ENCODE measurements around the gene COX7B2.

COX7B2 gene, protein sequence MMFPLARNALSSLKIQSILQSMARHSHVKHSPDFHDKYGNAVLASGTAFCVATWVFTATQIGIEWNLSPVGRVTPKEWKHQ

DNA sequence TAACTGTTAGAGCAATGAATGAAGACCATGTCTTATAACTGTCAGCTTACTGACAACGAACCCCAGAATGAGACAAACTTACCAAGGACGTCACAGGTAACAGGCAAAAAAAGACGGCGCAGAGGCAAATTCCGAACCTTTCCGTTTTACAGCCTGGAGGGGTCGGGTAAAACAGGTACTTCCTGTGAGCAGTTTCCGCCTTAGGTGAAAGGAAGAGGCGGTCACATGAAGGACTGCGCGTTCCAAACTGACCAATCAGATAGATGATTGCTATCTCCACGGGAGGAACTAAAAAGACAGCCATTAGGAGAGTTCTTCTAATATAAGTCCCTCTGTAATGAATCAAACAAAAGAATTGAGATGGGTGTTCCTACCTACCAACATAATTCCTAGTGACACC is at the start of gene COX7B2:
TSS of gene COX7B2 (minus strand) at position 168 of the 400 bp plus-strand sequence. CDS start 174,053 bp downstream, outside the sequence.
- no peak for DNase-seq

DNA sequence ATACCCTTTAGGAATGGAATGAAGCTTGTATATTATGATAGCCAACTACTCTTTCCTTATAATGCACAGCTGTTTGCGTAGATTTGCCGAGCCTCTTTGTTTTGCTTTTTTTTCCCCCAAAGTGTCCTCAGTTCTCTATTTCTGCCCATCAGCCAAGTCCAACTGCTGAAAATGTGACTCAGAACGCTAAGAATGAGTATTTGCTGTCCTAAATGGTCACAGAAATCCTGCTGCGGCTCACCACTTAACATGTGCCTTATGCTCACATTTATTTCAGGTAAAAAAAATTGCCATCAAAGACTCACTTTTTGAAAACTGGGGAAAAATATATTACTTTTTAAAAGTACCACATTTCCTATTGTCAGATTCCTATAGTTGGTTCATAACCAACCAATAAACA is 47.4 kb upstream of the COX7B2 start:
- DNase-seq: no peak

DNA sequence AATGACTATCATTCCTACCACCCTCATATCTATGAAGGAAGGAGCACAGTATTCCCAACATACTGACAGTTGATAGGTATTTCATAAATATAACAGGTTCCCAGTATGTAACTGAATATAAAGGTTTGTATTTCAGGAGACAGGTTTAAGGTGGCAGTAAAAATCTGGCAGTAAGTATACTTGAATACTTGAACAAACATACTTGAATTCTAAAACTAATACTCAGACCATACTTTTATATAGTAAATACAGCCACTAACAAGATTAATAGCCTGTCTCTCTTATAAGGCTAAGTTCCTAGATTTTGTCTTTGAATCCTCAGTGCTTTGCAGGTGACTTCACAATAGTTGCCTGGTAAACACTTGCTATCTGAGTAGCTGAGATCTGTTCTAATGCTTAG is 46.6 kb upstream of the COX7B2 start:
- DNase-seq: no peak

DNA sequence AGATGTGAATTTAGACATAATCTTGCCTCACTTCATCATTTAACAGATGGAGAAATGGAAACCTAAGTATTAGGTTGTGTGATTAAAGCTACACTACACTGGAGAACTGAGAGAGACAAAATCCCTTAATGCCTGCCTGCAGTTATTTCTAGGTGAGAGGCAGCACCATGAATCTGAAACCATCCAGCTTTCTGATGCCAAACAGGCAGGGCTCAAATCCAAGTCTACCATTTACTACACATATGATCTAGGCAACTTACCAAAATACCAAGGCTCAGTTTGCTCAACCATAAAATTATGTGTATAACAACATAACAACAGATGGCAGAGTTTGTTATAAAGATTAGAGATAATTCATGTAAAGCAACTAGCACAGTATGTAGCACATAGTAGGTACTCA is 45.6 kb upstream of the COX7B2 start:
- no peak for DNase-seq

DNA sequence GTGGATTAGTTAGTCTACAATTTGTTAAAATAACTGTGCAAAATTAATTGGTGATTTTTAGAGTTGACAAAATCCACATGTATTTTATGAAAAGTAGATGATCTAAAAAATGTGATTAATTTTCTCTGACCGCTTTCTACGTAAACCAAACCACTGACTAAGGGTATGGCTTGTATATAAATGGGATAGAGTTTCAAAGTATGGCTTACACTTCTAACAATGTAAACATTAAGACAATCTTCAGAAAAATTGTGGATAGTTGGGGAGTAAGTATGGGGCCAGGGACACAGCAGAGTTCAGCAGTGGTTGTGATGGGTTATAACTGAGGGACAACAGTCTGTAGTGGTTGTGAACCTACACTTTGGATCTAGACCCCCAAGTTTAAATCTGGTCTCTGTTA is 44.5 kb upstream of the COX7B2 start:
- no peak for DNase-seq

DNA sequence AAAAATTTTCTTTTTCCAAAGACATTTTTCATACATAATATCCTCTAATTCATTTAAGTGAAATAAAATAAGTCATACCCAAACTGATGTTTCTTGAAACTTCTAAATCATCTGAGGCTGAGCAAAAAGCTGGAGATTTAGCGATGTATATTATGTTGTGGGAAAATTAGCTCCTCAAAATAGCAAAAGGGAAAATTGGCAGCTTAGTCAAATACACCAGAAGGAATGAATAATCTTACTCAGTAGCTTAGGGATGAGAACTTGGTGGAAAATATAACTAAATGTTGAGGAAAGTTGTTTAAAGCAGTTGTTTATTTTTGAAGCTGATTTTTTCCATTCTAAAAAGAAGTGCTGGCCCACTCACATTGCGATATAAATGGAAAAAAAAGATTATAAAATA is 43.4 kb upstream of the COX7B2 start:
- no peak for DNase-seq

DNA sequence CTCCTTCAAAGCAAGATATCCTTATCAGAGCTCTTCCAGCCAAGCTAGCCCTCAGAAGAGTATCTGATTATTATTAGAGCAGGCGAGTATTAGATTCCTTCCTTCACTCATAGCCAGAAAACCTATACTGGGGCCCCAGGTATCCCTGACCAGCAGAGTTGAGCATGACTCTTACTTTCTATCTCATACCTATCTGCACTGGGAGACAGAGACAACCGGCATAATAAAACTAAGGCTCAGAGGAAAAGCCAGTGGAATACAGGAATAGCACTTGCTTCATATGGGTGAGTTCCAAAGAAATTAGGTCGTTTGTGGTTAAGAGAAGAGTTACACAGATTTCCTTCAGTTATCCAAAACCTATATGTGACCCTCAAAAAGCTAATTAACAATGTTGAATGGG is 41.8 kb upstream of the COX7B2 start:
- no peak for DNase-seq

DNA sequence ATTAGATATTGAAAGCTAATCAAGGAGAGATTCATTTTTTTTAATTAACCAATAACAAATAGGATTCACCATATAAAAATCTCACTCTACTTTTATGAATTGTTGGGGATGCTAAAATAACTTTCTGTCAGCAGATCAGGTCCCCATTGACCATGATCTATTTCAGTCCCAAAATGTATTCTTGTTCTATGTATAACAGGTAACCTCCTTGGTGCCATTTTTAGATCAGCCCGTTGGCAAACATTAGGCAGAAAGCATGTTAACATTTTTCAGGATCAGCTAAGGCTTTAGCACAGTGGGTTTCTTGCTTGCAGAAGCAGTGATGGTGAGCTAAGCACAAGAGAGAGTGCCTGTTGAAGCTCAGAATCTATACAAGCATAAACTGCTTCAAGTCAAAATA is 40.8 kb upstream of the COX7B2 start:
- no peak for DNase-seq

DNA sequence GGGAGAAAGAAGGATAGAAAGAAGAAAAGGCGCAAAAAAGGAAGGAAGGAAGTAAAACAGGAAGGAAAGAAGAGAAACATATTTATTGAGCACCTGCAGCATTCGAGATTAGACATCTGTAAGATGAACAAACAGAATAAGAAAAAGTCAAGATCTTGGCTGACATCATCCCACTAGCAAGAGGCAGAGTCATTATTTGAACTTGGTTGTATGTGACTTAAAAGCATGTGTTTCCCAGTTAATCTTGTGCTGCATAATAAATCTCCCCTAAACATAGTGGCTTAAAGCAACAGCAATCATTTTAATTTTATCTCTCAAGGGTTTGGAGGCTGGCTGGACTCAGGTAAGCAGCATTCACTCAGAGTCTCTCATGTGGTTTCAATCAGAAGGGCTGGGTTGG is 38.5 kb upstream of the COX7B2 start:
- no peak for DNase-seq

DNA sequence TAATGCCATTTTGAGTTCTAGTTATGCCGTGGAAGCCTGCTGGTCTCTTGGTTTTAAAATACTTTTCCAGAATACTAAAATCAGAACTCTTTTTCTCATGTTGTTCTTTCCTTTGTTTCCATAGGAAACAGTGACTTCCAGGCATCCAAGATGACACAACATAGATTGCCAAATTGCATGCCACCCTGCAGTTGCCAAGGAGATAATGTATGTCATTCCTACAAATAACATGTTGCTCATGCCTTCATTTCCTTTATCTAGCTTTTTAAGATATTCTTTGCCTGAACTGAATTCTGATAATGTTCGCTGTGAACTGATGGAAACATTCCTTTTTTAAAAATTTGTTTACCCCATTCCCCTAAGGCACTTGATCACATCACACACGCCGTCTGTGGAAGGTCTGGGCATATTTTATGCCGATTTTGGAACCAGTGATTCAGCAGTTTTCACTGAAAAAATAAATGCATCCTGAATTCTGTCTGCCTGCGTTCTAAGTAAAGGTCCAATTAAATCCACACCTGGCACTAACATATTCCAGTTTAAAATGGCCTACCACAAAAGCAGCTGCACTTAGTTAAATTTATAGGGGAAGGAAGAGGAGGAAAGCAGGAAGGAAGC is 38.0 kb upstream of the COX7B2 start:
- DNase-seq: no peak

DNA sequence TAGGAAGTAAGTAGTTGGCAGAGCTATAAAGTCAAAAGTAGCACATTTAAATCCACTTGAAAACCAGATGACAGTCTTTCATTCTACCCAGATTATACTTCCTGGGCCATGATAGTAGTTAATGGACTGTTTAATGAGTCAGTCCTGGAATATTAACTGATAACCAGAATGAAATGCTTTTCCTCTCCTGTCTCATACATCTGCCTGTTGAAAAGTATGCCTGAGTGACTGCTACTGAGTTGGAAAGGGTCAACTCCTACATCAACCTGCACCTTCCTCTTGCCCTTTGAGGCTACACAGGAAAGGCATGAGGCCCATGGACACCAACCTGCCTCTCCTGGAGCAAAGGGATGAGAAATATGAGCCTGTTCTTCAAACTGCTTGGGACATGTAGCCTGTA is 36.0 kb upstream of the COX7B2 start:
- no peak for DNase-seq

DNA sequence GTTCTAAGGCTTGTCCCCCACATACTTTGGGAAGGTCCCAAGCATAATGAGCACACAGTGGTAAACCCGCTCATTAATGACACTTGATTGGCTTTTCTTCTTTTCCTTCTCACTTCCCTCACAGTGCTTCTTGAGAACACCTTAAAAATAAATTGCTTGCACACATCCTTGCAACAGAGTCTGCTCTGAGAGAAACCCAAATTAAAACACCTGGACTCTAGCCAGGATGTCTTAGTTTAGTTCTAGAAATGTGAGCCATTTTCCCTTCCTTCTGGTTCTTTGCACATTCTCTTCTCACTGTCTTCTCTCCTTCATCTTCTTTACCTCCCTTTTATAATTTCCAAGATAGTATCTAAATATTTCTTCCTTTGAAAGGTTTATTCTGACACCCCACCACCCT is 35.3 kb upstream of the COX7B2 start:
- no peak for DNase-seq

DNA sequence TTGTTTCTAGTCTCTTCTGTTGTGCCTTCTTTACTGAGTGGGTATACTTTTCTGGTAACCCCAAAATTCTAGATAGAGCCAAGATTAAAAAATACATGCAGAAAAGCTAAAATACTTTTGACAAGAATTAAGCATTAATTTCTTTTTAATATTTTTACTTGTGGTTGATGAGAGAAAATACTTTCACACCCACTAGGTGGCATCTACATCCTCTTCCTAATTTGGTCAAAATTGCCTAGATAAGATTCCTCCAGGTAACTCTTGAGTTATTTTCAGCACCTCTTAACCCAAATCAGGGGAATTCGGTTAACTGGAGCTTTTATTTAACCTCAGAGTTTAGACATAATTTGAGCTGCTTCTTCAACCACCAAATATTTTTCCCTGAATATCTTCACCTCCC is 28.4 kb upstream of the COX7B2 start:
- DNase-seq: no peak

DNA sequence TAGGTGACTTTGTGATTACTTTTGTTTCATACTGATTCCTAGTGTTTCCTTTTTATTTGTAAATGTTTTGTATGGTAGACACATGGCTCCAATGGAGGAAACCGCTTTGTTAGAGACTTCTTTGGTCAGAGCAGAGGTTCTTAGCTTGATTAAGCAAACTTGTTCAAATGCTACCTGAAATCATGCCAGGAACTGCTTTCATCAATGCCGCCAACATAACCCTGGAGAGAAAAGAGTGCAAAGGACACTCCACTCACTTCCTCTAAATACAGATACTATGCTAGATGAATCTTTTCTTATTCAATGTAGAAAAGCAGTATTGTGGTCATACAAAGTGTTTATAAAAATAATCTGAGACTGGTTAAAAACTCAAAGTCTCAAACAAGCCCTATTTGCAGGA is 25.7 kb upstream of the COX7B2 start:
- DNase-seq: no peak

DNA sequence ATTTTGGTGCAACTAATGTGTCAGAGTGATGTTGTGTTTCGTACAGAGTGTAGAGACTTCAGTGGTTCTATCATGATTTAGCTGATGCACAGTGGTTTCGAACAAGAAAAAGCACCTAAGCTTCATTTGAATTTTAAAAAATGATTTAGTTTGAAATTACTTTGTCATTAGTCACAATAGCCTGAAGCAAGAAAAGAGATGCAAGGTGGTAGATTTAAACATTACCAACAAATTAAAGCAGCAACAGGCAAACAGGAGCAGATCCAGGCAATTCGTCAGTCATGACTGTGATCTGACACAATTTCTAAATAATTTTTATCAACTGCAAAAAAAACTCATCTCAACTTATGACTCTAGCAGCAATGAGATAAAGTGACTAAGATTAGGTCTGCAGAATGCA is 24.6 kb upstream of the COX7B2 start:
- no peak for DNase-seq

DNA sequence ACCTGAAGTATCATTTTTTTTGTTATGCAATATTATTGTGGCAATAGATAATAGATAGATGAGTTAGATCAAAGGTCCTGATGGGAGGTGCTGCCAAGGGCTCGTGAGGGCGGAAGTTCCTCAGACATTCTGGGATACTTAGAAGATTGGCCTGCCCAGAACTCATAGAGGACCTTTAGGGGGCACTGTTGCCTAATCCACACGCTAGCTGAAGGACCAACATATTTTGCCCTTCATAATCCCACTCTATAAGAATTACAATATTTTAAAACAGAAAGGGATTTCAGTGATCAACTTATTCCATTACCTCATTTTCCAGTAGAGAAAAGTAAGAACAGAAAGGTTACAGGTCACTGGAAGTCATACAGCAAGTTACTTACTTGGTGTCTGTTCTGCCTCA is 22.9 kb upstream of the COX7B2 start:
- DNase-seq: peak; percentile 8 to 49

DNA sequence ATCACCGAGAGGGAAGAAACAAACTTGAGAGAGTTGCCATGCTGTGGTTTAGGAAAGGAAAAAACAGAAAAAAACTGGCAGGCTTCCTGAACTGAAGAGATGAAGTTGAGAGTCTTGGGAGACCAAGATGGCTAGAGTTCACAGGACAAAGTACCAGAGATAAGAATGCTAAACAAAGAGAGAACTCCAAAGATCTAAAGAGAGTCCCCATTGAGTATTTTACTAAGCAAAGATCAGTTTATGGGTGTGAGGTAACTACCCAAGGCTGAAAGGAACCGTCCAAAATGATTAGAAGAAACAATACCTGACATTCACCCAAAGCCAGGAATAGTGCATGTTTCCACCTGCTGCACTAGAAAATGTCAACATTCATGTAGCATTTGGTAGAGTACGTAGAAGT is 21.8 kb upstream of the COX7B2 start:
- DNase-seq: no peak

DNA sequence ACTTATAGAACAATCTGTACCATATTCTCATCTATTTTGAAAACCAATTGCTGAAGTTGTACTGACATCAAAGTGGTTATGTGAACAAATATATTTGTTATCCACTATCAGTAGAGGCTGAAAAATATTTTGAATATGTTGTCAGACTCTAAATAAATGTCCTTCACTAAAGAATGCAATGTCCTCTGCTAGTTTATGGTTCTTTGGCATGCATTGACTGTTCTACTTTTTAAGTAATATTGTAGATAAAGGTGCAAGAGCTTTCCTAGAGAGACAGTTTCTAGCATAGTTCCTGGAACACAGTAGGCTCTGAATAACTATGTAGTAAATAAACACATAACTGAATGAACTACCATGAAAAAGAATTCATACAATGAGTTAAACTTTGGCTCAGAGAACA is 18.2 kb upstream of the COX7B2 start:
- no peak for DNase-seq

DNA sequence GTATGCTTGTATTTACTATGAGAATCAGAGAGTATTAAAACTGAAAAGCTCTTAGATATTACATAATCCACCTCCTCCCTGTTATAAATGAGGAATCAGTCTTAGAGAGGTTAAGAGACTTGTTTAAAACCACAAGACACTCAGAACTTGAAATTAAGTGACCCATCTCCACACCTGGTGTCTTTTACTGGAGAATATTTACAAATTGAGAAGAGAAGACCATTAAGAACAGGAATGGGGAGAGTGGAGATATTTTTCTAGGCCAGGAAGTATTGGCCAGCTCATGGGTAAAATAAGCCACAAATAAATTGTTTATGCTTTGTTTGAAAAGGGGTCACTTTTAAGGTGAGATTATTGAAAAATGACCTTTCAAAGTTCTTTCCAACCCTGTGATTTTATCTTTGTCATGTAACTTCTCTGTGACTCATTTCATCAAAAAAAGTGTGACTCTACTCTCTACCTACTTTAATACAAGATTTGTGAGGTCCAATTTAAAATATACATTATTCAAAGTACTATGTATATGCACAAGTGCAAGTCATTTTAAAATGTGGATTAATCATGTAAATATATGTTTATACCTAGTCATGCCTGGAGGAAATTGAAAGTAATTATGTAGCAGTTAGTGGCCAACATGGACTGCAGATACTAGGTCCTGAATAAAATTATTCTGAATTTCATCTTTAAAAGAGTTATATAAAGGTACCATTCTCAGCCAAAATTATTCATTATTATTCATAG is 15.9 kb upstream of the COX7B2 start:
- no peak for DNase-seq

DNA sequence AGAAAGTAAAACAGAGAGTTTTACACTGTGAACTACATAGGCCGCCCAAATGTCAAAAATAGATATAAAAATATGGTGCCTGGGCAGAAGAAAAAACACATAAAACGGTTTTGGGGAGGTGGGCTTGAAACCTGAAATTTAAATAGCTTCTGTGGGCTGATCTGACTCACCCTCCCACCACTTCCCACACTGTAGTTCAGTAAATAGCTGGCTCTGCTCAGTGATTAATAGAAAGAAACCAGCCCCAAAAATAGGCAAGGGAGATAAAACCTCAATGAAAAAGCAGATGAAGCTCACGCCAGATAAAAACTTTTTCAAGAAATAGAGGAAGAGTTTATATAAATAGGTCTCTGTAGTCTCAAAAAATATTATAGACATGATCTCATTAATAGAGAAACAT is 13.2 kb upstream of the COX7B2 start:
- DNase-seq: no peak

DNA sequence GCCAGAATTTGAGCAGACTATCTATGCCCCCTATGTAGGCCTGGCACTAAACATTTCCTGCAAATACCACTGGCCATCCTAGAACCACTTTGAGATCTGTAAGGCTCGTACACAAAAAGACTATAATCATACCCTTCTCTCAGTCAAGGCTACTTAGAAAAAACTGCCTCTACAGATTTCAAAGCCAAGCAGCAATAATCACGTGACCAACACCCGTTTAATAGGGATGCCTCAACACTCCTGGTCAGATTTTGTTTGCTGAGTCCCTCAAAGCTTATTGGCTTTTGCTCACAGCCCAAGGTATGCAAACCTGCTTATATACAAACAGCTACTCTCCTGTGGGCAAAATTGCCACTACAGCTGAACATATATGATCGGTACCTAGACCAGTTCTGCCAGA is 897 bp downstream of the COX7B2 start:
- DNase-seq: no peak

DNA sequence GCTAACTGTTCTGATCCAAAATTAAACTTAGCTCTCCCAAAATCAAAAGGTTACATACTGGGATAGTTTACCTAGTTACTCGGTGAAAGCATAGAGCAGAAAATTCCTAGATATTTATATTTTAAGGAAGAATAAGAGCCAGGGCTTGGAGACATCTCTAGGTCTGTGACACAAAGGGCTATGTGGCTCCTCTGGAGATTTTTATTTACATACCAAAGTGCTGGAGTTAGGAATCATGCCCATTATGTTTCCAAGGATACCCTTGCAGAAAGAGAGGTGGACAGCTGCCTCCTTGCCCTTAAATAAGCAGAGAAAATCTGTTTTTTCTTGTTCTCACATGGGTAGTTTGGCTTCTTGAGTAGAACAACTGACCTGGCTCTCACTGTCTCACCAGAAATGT is 9.0 kb downstream of the COX7B2 start:
- DNase-seq: no peak

DNA sequence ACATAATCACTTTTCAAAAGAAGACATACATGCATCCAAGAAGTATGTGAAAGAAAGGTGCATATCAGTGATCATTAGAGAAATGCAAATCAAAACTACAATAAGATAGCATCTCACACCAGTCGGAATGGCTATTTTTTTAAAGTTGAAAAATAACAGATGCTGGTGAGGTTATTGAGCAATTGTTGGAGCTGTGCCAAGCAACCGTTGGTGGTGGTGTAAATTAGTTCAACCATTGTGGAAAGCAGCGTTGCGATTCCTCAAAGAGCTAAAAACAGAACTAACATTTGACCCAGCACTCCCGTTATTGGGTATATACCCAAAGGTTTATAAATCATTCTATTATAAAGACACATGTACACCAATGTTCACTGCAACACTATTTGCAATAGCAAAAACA is 14.2 kb downstream of the COX7B2 start:
- DNase-seq: peak in 1 of 2 donors; percentile 15

DNA sequence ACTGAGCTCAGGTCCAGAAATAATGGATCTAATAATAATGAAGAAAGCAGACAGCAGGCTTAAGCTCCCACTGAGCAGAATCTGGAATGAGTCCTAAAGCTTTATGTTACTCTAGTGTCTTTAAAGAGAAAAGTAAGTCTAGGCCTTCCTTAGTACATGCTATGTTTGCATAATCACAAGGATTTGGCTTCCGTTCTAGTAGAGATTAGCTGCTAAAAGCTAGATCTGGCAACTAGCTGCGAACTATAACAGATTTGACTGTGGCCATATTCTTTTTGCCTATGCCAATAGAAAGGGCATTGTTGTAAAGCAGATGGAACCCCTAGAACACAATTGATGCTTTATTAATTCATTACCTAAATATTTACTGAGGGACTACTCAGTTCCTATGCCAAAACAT is 19.0 kb downstream of the COX7B2 start:
- DNase-seq: no peak

DNA sequence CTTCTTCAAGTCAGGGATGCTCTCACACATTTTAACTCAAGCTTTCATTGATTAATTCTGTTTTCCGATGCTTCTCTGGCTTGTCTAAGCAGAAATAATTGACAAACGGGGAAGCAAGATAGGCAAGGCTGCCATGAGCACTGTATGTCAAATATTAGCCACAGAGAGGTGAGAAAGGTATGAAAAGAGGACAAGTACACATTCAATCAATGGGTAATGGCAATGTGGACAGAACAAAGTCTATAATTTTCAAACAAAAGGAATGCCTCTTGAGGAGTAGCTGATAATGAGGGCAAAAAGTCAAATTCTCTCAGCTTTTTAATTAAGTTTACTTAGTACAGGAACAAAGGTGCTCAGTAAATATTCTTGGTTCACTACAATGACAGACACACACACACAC is 19.6 kb downstream of the COX7B2 start:
- no peak for DNase-seq

All from inflammatory macrophage treated with lipopolysaccharide for 1 hour (primary cell).